AG10803 (cell line): Measurements from ENCODE around the gene WNT6.
A peak's percentile ranks its signal among the peaks of the same experiment; 100 is the strongest.

Experiments
- DNase-seq: peaks from one replicate; pipeline ENCODE4 v3.0.0; 2010; ENCODE audit warnings: low read depth
- H3K4me3 ChIP-seq: 2 replicates; pipeline ENCODE4 v1.5.1; 2011; ENCODE audit warnings: mild to moderate bottlenecking, low read length, control low read depth
- TF ChIP-seq, protein P1 (sequence below): conservative IDR thresholded peaks from 2 replicates; pipeline ENCODE4 v1.5.1; 2011; ENCODE audit warnings: mild to moderate bottlenecking, low read length, control low read depth, inconsistent platforms

Gene WNT6

DNA sequence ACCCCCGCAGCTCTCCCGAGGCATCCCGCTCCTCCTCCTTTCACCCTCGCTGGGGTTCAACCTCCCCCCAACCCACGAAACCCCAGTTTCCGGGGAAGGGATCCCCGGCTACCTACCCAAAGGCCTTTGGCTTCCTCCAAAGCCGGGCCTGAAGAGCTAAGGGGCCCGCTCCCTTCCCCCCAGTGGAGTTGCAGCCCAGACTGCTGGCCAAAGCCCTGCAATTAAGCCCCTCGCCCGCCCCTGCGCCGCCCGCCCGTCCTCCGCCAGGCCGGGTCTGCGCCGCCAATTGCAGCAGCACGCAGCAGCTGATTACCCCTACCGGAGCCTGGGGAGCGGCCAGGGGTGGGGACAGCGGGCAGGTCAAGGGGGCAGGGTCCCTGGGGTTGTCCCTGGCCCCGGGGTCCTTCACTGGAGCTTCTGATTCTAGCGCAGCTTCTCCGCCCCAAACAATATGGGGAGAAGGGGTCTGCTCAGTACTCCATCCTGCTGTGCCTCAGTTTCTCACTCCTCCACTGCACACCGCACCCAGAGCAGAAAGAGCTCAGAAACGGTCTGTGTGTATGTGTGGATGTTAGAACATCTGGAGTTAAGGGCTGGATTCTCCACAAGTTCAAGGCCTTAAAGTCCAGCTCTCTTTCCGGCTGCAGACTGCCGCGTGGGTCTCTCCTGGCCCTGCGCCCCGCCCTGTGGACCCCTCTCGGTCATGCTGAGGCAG is 37.9 kb downstream of the WNT6 start:
- no peak overlapping the region for H3K4me3 ChIP-seq
- TF ChIP-seq, protein P1, sequence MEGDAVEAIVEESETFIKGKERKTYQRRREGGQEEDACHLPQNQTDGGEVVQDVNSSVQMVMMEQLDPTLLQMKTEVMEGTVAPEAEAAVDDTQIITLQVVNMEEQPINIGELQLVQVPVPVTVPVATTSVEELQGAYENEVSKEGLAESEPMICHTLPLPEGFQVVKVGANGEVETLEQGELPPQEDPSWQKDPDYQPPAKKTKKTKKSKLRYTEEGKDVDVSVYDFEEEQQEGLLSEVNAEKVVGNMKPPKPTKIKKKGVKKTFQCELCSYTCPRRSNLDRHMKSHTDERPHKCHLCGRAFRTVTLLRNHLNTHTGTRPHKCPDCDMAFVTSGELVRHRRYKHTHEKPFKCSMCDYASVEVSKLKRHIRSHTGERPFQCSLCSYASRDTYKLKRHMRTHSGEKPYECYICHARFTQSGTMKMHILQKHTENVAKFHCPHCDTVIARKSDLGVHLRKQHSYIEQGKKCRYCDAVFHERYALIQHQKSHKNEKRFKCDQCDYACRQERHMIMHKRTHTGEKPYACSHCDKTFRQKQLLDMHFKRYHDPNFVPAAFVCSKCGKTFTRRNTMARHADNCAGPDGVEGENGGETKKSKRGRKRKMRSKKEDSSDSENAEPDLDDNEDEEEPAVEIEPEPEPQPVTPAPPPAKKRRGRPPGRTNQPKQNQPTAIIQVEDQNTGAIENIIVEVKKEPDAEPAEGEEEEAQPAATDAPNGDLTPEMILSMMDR, result no peak
- DNase-seq, result no peak

DNA sequence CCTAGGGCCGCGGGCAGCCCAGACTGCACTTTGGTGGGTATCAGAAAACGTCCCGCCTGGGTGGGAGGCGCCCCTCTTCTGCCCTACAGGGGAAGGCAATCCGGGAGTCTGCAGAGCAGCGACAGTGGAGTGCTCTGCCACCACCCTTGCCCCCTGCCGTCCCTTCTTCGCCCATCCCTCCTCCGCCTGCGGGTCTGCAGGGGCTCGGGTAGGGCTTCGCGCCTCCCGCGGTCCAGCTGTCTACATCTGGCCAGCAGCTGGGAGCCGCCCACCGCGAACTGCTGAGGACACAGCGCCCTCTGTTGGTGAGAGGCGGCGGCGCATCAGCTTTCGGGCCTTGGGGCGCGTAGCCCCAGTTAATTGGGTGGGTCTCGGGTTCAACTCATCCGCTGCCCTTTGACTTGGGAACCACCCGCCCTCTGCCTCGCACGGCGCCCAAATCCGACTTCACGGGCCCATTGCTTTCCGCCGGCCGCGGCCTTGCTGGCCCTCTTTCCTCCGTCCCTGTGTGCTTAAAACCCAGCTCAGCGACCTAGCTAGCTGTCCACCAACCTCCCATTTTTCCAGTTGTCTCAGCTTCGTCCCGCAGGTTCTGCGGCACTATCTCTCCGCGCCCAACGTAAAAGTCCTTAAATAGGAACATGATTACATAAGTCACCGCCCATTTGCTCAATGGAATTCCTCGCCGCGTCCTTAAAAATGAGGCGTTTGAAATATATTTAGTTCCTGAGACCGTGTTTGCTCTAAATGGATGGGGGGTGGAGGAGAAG is 38.7 kb downstream of the WNT6 start:
- DNase-seq, result peak; percentile 20
- H3K4me3 ChIP-seq, result no peak overlapping the region
- TF ChIP-seq, protein P1, result peak; percentile 72

DNA sequence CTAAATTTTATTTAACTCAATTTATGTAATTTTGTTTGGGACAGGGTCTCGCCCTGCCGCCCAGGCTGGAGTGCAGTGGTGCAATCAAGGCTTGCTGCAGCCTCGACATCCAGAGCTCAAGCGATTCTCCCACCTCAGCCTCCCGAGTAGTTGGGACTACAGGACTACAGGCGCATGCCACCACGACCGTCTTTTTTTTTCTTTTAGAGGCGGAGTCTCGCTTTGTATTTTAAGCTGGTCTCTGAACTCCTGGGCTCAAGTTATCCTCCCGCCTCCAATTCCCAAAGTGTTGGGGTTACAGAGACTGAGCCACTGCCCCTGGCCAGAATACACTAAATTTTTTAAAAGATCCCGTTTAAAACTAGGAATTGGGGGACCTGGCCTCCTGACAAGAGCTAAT is 39.5 kb downstream of the WNT6 start:
- no peak overlapping the region for H3K4me3 ChIP-seq
- TF ChIP-seq, protein P1, result no peak
- no peak for DNase-seq

DNA sequence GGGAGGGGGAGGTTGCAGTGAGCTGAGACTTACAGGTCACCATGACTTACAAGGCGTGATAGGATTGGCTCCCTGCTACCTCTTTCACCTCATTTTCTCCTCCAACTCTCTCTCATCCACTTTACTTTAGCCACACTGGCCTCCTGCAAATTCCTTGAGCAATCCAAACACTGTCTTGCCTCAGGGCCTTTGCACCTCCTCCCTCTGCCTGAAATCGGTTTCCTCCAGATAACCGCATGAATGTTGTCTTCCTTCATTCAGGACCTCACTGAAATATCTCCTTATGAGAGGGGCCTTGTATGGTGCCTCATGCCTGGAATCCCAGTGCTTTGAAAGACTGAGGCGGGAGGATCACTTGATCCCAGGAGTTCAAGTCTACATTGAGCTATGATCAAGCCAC is 42.8 kb downstream of the WNT6 start:
- no peak overlapping the region for H3K4me3 ChIP-seq
- DNase-seq, result no peak
- TF ChIP-seq, protein P1, result no peak

DNA sequence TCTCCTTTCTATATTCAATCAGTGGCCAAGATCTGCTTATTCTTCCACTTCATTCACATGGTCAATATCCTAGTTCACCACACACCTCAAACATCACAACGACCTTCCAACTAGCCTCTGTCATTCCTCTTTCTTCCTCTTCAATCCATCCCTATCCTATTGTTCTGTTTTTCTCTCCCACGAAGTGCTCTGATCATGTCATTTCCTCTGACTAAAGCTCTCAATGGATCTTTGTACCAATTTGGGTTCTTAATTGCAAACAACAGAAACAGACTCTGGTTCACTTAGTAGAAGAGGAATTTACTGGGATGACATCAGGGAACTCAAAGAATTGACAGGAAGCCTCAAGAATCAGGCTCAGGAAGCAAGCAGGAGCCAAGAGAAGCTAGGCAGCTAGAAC is 44.6 kb downstream of the WNT6 start:
- DNase-seq, result no peak
- H3K4me3 ChIP-seq, result no peak overlapping the region

DNA sequence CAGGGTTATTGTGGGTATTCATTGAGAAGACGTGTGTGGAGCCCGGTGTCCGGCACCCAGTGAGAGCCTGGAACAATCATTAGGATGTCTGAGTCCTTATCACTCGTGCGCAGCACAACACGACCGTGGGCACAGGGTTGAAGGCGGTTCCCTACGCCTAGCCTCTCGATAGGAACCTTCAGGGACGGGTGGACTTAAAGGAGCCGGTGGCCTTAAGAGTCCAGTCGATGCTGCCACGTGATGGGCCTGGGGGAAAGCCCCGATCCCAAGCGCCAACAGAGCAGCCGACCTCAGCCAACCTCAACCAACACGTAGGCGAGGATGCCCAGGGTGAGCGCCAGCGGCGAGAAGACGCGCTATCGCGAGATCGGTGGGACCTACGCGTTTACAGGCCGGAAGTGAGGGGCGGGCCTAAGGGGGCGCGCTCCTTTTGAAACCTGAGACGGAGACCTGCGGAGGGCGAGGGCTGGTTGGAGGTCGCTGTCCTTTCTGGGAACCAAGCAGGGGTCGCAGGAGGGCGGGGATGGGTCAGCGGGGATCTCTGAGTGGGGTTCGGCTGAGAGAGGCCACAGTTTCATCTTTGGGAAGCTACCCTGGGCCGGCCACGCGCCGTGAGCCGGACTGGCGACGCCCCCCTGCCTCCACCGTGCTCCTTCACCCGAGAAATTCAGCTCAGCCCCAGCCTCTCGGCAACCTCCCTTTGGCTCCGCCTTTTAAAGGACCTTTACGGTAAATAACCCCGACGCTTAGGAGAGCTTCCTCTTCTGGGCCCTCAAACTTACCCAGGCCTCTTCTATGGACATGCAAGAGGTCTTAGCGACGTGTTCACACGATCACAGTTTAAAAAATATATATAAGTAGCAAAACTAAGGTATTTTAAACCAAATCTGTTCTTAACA is 49.4 kb downstream of the WNT6 start:
- peak overlapping the region; percentile 68 for H3K4me3 ChIP-seq
- DNase-seq, result peak; percentile 84
- TF ChIP-seq, protein P1, result no peak

More for the DNA sequence above, 44.6 kb downstream of the WNT6 start:
- TF ChIP-seq, protein P1, result no peak
